ENCODE data around the gene TIMM8B. TPM values are rescaled to one million over a fixed set of nuclear protein-coding genes. Genes with fewer than 3 reads are reported as not detected.

The TIMM8B gene
- total and polyA plus RNA-seq, 10 of the 15 experiments (the other 5 are each of a cell fraction or from before 2014, with no cell fraction given) = 64.9 to 271 (median 139) TPM

GRCh38 chr11:112115386-112115785 is 28.8 kb upstream of the TIMM8B start:
- H3K27ac ChIP-seq (ENCODE audit: control insufficient read depth, insufficient read depth) = no peak overlapping the region
- CTCF ChIA-PET = interaction anchor here (2.6 to 8.9 kb wide), 3 partner anchors 11 to 166 kb away, joined by 21 to 121 read pairs (median 24); partner anchors contain the start of gene BCO2
- H3K9ac ChIP-seq (ENCODE audit: control insufficient read depth, insufficient read depth, low read length) = no peak overlapping the region
- no peaks in the 10 kb centered on the region for H3K79me2 ChIP-seq (ENCODE audit: control insufficient read depth, insufficient read depth, low read length)
- POLR2A ChIA-PET = no interaction called here
- no peak for TF ChIP-seq NRF1 (conservative IDR thresholded peaks at IDR 0.05; ENCODE audit: low read depth, low read length)
- no peak for TF ChIP-seq SIN3A (IDR thresholded peaks at IDR 0.05; ENCODE audit: low read depth, low read length)
- no peak for TF ChIP-seq ZNF687 (IDR thresholded peaks at IDR 0.05)
- TF ChIP-seq RFX5 (IDR thresholded peaks at IDR 0.05; ENCODE audit: low read depth, low read length) = no peak
- TF ChIP-seq SMAD1 (IDR thresholded peaks at IDR 0.05; ENCODE audit: low read depth, partially characterized antibody) = no peak
- no peak for TF ChIP-seq CREM (IDR thresholded peaks at IDR 0.05; ENCODE audit: low read depth)
- no peak for TF ChIP-seq E4F1 (IDR thresholded peaks at IDR 0.05; ENCODE audit: borderline replicate concordance, partially characterized antibody)
- no peak for TF ChIP-seq RAD21 (IDR thresholded peaks at IDR 0.05; ENCODE audit: insufficient read depth, low read depth, low read length)
- 57% methylated on average over 5 of the region's 5 CpGs for WGBS (ENCODE audit: insufficient coverage, insufficient replicate concordance, low lambda C conversion rate, missing lambda C conversion rate)
- RAD21 ChIA-PET (ENCODE audit: unreplicated experiment) = no interaction called here
- no peaks in the 10 kb centered on the region for H3K27me3 ChIP-seq (replicated peaks in 1 of 2; ENCODE audit: control insufficient read depth in 2 of 2, insufficient read depth in 2 of 2, low read length in 1 of 2)
- H3K4me3 ChIP-seq = no peak overlapping the region
- in situ Hi-C loops (cut with MboI) (no loop called here), intact Hi-C loops (cut with micrococcal nuclease; ENCODE audit: unreplicated experiment) (no loop called here)
- H3K4me1 ChIP-seq (ENCODE audit: control insufficient read depth, insufficient read depth, low read length) = peaks cover 8% of the 10 kb centered on the region
- H3K36me3 ChIP-seq (ENCODE audit: control insufficient read depth in 2 of 2, insufficient read depth in 2 of 2, low read length in 1 of 2) = no peaks in the 10 kb centered on the region
- H3K9me3 ChIP-seq (replicated peaks; ENCODE audit: control insufficient read depth, insufficient read depth, low read length) = no peaks in the 10 kb centered on the region; the same call in 2 of the 3 replicates
- SMC1A ChIA-PET (ENCODE audit: uncharacterized antibody, unreplicated experiment) = interaction anchor here (0.9 to 4.0 kb wide), 2 partner anchors 58 to 164 kb away, joined by 3 to 29 read pairs; no protein-coding TSS in a partner anchor
- ATAC-seq (no peak), FAIRE-seq (no peak), DNase-seq (ENCODE audit: low read depth, low spot score) (no peak)
- no peak overlapping the region for H2AFZ ChIP-seq (ENCODE audit: control insufficient read depth, low read depth, low read length)
- BruUV-seq (replicated peaks) = no TSS peak
- H4K20me1 ChIP-seq (ENCODE audit: control insufficient read depth, insufficient read depth) = no peaks in the 10 kb centered on the region
- no peak overlapping the region for H3K4me2 ChIP-seq (ENCODE audit: control insufficient read depth, insufficient read depth)
